Nucleus accumbens (tissue), 56 donors: ENCODE results near the gene PTPRN2.

Source experiments
- DNase-seq, 56 donors: peaks; one replicate each; lab custom pipeline; 2025; lab: John Stamatoyannopoulos, UW

The PTPRN2 gene

GRCh38 chr7:157976406-157976805 is 611.2 kb downstream of the PTPRN2 start:
- DNase-seq, result no peak

GRCh38 chr7:157975401-157976372 is 611.9 kb downstream of the PTPRN2 start:
- no peak for DNase-seq

- DNase-seq, result no peak
These were observed 612.9 kb downstream of the PTPRN2 start for GRCh38 chr7:157974678-157975230.

- DNase-seq, result no peak
These were observed 613.5 kb downstream of the PTPRN2 start for GRCh38 chr7:157973971-157974677.

GRCh38 chr7:157972914-157973313 is 614.7 kb downstream of the PTPRN2 start:
- no peak for DNase-seq

GRCh38 chr7:157971501-157971900 is 616.1 kb downstream of the PTPRN2 start:
- no peak for DNase-seq

GRCh38 chr7:157970744-157971143 is 616.9 kb downstream of the PTPRN2 start:
- peak in 1 of 56 donors; percentile 10 for DNase-seq

- DNase-seq, result no peak
These were observed 617.6 kb downstream of the PTPRN2 start for GRCh38 chr7:157969995-157970394.

- no peak for DNase-seq
These were observed 621.1 kb downstream of the PTPRN2 start for GRCh38 chr7:157966490-157966889.

- DNase-seq, result no peak
These were observed 623.1 kb downstream of the PTPRN2 start for GRCh38 chr7:157964521-157964920.

GRCh38 chr7:157964016-157964415 is 623.6 kb downstream of the PTPRN2 start:
- no peak for DNase-seq

GRCh38 chr7:157963526-157963925 is 624.1 kb downstream of the PTPRN2 start:
- no peak for DNase-seq

GRCh38 chr7:157962458-157963306 is 624.9 kb downstream of the PTPRN2 start:
- no peak for DNase-seq

GRCh38 chr7:157961731-157962457 is 625.7 kb downstream of the PTPRN2 start:
- DNase-seq, result no peak

GRCh38 chr7:157955348-157955999 is 632.1 kb downstream of the PTPRN2 start:
- no peak for DNase-seq

GRCh38 chr7:157954901-157955300 is 632.7 kb downstream of the PTPRN2 start:
- DNase-seq, result no peak

- DNase-seq, result no peak
These were observed 634.6 kb downstream of the PTPRN2 start for GRCh38 chr7:157952841-157953645.

GRCh38 chr7:157952050-157952667 is 635.5 kb downstream of the PTPRN2 start:
- no peak for DNase-seq
